NOMO-1 treated with DMSO at 0.1 percent for 48 hours (cell line): ENCODE results near the gene ABCA1.
"Not testable (repeated sequence)": the region's sequence is repeated elsewhere in the genome, so short reads cannot be mapped to it uniquely, and the experiment has no call there.

ENCODE experiments used
- DNase-seq: peaks from one replicate; lab custom pipeline; 2025; ENCODE audit not compliant: unreplicated experiment; lab: John Stamatoyannopoulos, UW

The ABCA1 gene

GRCh38 chr9:104907278-104907951 lies 20.5 kb downstream of the ABCA1 start:
- no peak for DNase-seq

- no peak for DNase-seq
Observed at GRCh38 chr9:104906441-104907277, 21.3 kb downstream of the ABCA1 start.

GRCh38 chr9:104905931-104906330 lies 22.0 kb downstream of the ABCA1 start:
- DNase-seq: no peak

- no peak for DNase-seq
Observed at GRCh38 chr9:104905153-104905901, 22.6 kb downstream of the ABCA1 start.

GRCh38 chr9:104903609-104904008 lies 24.3 kb downstream of the ABCA1 start:
- no peak for DNase-seq

GRCh38 chr9:104900871-104901270 lies 27.1 kb downstream of the ABCA1 start:
- DNase-seq: no peak

GRCh38 chr9:104900324-104900723 lies 27.6 kb downstream of the ABCA1 start:
- no peak for DNase-seq

- DNase-seq: no peak
Observed at GRCh38 chr9:104899759-104900247, 28.2 kb downstream of the ABCA1 start.

- not testable (repeated sequence) for DNase-seq
Observed at GRCh38 chr9:104898376-104898775, 29.6 kb downstream of the ABCA1 start.

GRCh38 chr9:104896131-104896530 lies 31.8 kb downstream of the ABCA1 start:
- no peak for DNase-seq

- DNase-seq: no peak
Observed at GRCh38 chr9:104895572-104895971, 32.4 kb downstream of the ABCA1 start.

GRCh38 chr9:104892701-104893100 lies 35.3 kb downstream of the ABCA1 start:
- no peak for DNase-seq

GRCh38 chr9:104890433-104890770 lies 37.6 kb downstream of the ABCA1 start:
- DNase-seq: no peak

GRCh38 chr9:104885818-104886709 lies 41.9 kb downstream of the ABCA1 start:
- DNase-seq: no peak

- no peak for DNase-seq
Observed at GRCh38 chr9:104883169-104883568, 44.8 kb downstream of the ABCA1 start.

- DNase-seq: no peak
Observed at GRCh38 chr9:104882566-104882965, 45.4 kb downstream of the ABCA1 start.

- no peak for DNase-seq
Observed at GRCh38 chr9:104882086-104882485, 45.9 kb downstream of the ABCA1 start.

GRCh38 chr9:104879555-104880309 lies 48.2 kb downstream of the ABCA1 start:
- no peak for DNase-seq

- no peak for DNase-seq
Observed at GRCh38 chr9:104876587-104876986, 51.4 kb downstream of the ABCA1 start.

GRCh38 chr9:104875897-104876296 lies 52.1 kb downstream of the ABCA1 start:
- no peak for DNase-seq
